ENCODE measurements around the gene CEP290. TPM values are rescaled to one million over a fixed set of nuclear protein-coding genes. Genes with fewer than 3 reads are reported as not detected.
A peak's percentile ranks its signal among the peaks of the same experiment; 100 is the strongest.

Gene CEP290
- total RNA-seq, 6 experiments from 2014 or later = 2.4 to 4.2 (median 3.5) TPM

DNA sequence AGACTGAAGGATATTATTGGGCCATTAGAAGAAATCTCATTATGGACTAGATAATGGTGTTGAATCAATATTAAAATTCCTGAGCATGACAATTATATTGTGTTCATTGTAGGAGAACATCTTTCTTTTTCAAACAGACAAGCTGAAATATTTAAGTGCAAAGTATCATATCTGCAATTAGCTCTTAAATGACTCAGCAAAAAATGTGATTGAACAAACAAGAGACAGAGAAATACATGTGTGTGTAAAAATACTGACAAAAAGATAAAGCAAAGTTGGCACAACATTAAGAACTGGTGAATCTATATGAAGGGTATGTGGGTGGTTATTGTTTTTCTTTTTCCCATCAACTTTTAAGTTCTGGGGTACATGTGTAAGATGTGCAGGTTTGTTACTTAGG, 9.5 kb downstream of the CEP290 start:
- ATAC-seq = peak in 1 of 4 donors; percentile 22
- TF ChIP-seq CTCF (IDR thresholded peaks at IDR 0.05) (no peak), POLR2A (IDR thresholded peaks at IDR 0.05) (no peak)
- Histone ChIP-seq H3K4me3 (no peak overlapping the region), H3K27me3 (no peaks in the 10 kb centered on the region), H3K27ac (no peak overlapping the region), H3K4me1 (no peaks in the 10 kb centered on the region), H3K36me3 (peaks cover 0 to 3% (median 0%) of the 10 kb centered on the region in 4 donors), H3K9me3 (no peaks in the 10 kb centered on the region)
- no peak for DNase-seq
- intact Hi-C loops (cut with DNase I) = no loop called here

- ATAC-seq = no peak
- no peak overlapping the region for H3K27ac ChIP-seq
- no peaks in the 10 kb centered on the region for H3K4me1 ChIP-seq
- H3K9me3 ChIP-seq = no peaks in the 10 kb centered on the region
- DNase-seq = no peak
- 94% methylated on average over 3 of the region's 3 CpGs for WGBS (ENCODE audit: insufficient coverage, low coverage, low lambda C conversion rate, missing lambda C conversion rate)
- no peak overlapping the region for H3K4me3 ChIP-seq
- intact Hi-C loops (cut with DNase I) = no loop called here
- TF ChIP-seq POLR2A (IDR thresholded peaks at IDR 0.05) = no peak
- TF ChIP-seq CTCF (IDR thresholded peaks at IDR 0.05) = no peak
- no peaks in the 10 kb centered on the region for H3K27me3 ChIP-seq
- peaks cover 0 to 4% (median 0%) of the 10 kb centered on the region in 4 donors for H3K36me3 ChIP-seq
Measured at GRCh38 chr12:88127855-88128254, 14.0 kb downstream of the CEP290 start.

DNA sequence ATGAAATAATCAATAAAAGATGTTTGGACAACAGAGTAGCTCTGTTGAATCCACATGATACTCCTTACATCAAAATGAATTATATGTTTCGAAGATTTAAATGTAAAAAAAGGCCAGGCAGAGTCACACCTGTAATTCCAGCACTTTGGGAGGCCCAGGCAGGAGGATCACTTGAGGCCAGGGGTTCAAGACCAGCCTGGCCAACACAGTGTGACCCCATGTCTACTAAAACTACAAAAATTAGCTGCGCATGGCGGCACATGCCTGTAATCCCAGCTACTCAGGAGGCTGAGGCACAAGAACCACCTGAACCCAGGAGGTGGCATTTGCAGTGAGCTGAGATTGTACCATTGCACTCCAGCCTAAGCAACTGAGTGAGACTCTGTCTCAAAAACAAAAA, 14.8 kb downstream of the CEP290 start:
- ATAC-seq (no peak), DNase-seq (no peak)
- intact Hi-C loops (cut with DNase I) = no loop called here
- no peaks in the 10 kb centered on the region for H3K4me1 ChIP-seq
- H3K4me3 ChIP-seq = no peak overlapping the region
- 100% methylated on average over 3 of the region's 3 CpGs for WGBS (ENCODE audit: insufficient coverage, low coverage, low lambda C conversion rate, missing lambda C conversion rate)
- H3K27ac ChIP-seq = no peak overlapping the region
- H3K9me3 ChIP-seq = no peaks in the 10 kb centered on the region
- H3K27me3 ChIP-seq = no peaks in the 10 kb centered on the region
- H3K36me3 ChIP-seq = peaks cover 0 to 4% (median 0%) of the 10 kb centered on the region in 4 donors
- TF ChIP-seq POLR2A (IDR thresholded peaks at IDR 0.05) = no peak
- TF ChIP-seq CTCF (IDR thresholded peaks at IDR 0.05) = no peak

GRCh38 chr12:88122666-88123065, 19.2 kb downstream of the CEP290 start:
- H3K27ac ChIP-seq = no peak overlapping the region
- no peak for DNase-seq
- no peak for ATAC-seq
- peaks cover 0 to 4% (median 0%) of the 10 kb centered on the region in 4 donors for H3K36me3 ChIP-seq
- H3K4me1 ChIP-seq = no peaks in the 10 kb centered on the region
- WGBS (ENCODE audit: insufficient coverage, low coverage, low lambda C conversion rate, missing lambda C conversion rate) = 54% methylated on average over 4 of the region's 4 CpGs
- no peaks in the 10 kb centered on the region for H3K9me3 ChIP-seq
- intact Hi-C loops (cut with DNase I) = no loop called here
- no peaks in the 10 kb centered on the region for H3K27me3 ChIP-seq
- H3K4me3 ChIP-seq = no peak overlapping the region
- TF ChIP-seq POLR2A (IDR thresholded peaks at IDR 0.05) = no peak
- TF ChIP-seq CTCF (IDR thresholded peaks at IDR 0.05) = no peak

DNA sequence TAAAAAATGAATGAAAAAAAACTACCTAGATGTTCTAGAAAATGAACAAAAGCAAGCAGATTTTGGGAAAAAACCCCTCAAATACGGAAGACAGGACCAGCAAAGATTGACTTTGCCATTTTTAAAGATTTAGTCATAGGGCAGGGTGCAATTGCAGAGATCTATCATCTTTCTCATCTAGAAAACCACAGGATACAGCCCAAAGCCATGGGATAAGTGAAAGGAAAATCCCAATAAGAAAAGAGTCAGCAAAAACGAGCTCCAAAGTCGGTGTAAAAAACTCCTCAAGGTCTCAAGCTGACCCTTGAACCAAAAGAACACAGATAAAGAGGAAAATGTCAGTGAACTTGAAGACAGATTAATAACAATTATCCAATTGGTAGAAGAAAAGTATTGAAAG, 28.0 kb downstream of the CEP290 start:
- DNase-seq (no peak), ATAC-seq (no peak)
- no peaks in the 10 kb centered on the region for H3K4me1 ChIP-seq
- no peak for TF ChIP-seq CTCF (IDR thresholded peaks at IDR 0.05)
- no peak for TF ChIP-seq POLR2A (IDR thresholded peaks at IDR 0.05)
- no peaks in the 10 kb centered on the region for H3K9me3 ChIP-seq
- intact Hi-C loops (cut with DNase I) = no loop called here
- H3K4me3 ChIP-seq = no peak overlapping the region
- H3K36me3 ChIP-seq = no peaks in the 10 kb centered on the region
- H3K27me3 ChIP-seq = no peaks in the 10 kb centered on the region
- no peak overlapping the region for H3K27ac ChIP-seq
- 38% methylated on average over 3 of the region's 3 CpGs for WGBS (ENCODE audit: insufficient coverage, low coverage, low lambda C conversion rate, missing lambda C conversion rate)
